Thyroid gland (tissue), 4 donors: ENCODE measurements around the gene PCSK7. TPM values are rescaled to one million over a fixed set of nuclear protein-coding genes. Genes with fewer than 3 reads are reported as not detected.

Experiments
- DNase-seq, 2 donors: peaks; one replicate each; pipeline ENCODE4 v3.0.0-alpha.2; 2019
- H3K27ac ChIP-seq, 3 donors: fragments of 200-600 bp; sonication (generic); 1 replicate in 2 of 3; 2 replicates in 1 of 3; pipeline ENCODE4 v1.5.1; 2016 to 2019; ENCODE audit warnings: mild to moderate bottlenecking in 1 of 3, moderate library complexity in 1 of 3
- H3K27me3 ChIP-seq: fragments of 200-600 bp; sonication (generic); one replicate; pipeline ENCODE4 v1.5.1; 2019
- H3K36me3 ChIP-seq, 2 donors: fragments of 200-600 bp; sonication (generic); one replicate each; pipeline ENCODE4 v1.5.1; 2016 to 2019
- H3K4me1 ChIP-seq, 2 donors: fragments of 200-600 bp; sonication (generic); one replicate each; pipeline ENCODE4 v1.5.1; 2017 to 2019
- H3K4me3 ChIP-seq, 3 donors: fragments of 200-600 bp; sonication (generic); replicated peaks in 1 of 3; 1 replicate in 2 of 3; 2 replicates in 1 of 3; pipeline ENCODE4 v1.5.1; 2016; ENCODE audit warnings: mild to moderate bottlenecking in 1 of 3
- H3K9me3 ChIP-seq: fragments of 200-600 bp; sonication (generic); one replicate; pipeline ENCODE4 v1.5.1; 2017
- POLR2A ChIP-seq, 2 donors: fragments of 450-650 bp; IDR thresholded peaks; one replicate each; pipeline ENCODE4 v1.6.1; 2017; ENCODE audit warnings: antibody characterized with exemption in 2 of 2, mild to moderate bottlenecking in 2 of 2, moderate library complexity in 1 of 2
- WGBS, 2 donors: methylation state at CpG; one replicate each; pipeline ENCODE4 v1.1.5; 2017; 5-methylcytosine and 5-hydroxymethylcytosine counted together
- intact Hi-C: fragments of 100-400 bp; cut with DNase I; formaldehyde crosslinking; loops from one replicate; pipeline ENCODE4 v1.15.1; 2023
- small RNA-seq: library from RNA; depleted of rRNA; stranded (forward); fragments of <200 nt; gene quantifications from one replicate; pipeline ENCODE3, GENCODE V24; 2016
- total RNA-seq, 4 donors: library from RNA; depleted of rRNA; stranded (reverse); fragments of >200 nt; gene quantifications; one replicate each; pipeline ENCODE4 v1.2.3, GENCODE V29; 2016
- TF ChIP-seq, protein P1 (sequence below), 6 experiments: fragments of 200-600 bp in 3 of 6; fragments of 450-650 bp in 3 of 6; sonication (generic) in 3 of 6; IDR thresholded peaks; one replicate each; pipeline ENCODE4 v1.5.1; 2016 to 2019; ENCODE audit warnings: antibody characterized with exemption in 6 of 6, mild to moderate bottlenecking in 2 of 6, inconsistent platforms in 1 of 6, moderate library complexity in 1 of 6

The PCSK7 gene
- total RNA-seq, 4 donors from 2014 or later = 36.1 to 61.1 (median 47.5) TPM

DNA sequence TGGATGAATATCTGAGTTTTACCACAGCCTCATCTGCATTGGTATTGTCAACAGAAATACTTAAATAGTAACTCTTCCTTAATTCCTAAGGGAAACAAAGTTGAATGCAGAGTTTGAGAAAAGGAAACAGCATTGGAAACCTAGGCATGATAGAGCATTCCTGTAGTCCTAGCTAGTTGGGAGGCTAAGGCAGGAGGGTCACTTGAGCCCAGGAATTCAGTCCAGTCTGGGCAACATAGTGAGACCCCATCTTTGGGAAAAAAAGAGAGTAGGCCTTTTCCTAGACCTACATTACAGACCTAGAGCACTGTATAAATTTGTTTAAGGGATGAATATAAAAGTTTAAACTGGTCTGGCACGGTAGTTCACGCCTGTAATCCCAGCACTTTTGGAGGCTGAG, 74.4 kb downstream of the PCSK7 start:
- H3K4me3 ChIP-seq = no peak overlapping the region
- intact Hi-C loops = no loop called here
- TF ChIP-seq, protein P1, sequence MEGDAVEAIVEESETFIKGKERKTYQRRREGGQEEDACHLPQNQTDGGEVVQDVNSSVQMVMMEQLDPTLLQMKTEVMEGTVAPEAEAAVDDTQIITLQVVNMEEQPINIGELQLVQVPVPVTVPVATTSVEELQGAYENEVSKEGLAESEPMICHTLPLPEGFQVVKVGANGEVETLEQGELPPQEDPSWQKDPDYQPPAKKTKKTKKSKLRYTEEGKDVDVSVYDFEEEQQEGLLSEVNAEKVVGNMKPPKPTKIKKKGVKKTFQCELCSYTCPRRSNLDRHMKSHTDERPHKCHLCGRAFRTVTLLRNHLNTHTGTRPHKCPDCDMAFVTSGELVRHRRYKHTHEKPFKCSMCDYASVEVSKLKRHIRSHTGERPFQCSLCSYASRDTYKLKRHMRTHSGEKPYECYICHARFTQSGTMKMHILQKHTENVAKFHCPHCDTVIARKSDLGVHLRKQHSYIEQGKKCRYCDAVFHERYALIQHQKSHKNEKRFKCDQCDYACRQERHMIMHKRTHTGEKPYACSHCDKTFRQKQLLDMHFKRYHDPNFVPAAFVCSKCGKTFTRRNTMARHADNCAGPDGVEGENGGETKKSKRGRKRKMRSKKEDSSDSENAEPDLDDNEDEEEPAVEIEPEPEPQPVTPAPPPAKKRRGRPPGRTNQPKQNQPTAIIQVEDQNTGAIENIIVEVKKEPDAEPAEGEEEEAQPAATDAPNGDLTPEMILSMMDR (IDR thresholded peaks at IDR 0.05) = no peak
- no peak for TF ChIP-seq POLR2A (IDR thresholded peaks at IDR 0.05)
- H3K27me3 ChIP-seq = no peaks in the 10 kb centered on the region
- H3K4me1 ChIP-seq = peaks cover 27 to 41% of the 10 kb centered on the region in 2 donors
- no peak for DNase-seq
- 94% methylated on average over 2 of the region's 2 CpGs for WGBS, 2 donors
- H3K36me3 ChIP-seq = peaks cover 10 to 13% of the 10 kb centered on the region in 2 donors
- no peaks in the 10 kb centered on the region for H3K9me3 ChIP-seq
- H3K27ac ChIP-seq = no peak overlapping the region

DNA sequence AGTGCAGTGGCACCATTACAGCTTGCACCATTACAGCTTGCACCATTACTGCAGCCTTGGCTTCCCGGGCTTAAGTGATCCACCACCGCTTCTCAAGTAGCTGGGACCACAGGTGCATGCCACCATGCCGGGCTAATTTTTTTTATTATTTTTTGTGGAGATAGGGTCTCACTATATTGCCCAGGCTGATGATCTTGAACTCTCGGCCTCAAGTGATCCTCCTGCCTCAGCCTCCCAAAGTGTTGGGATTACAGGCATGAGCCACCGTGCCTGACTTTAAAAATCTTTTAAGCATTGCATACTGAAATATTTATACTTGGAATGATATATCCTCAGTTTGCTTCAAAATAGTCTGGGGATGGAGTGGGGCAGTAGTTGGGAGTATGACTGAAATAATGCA, 77.4 kb downstream of the PCSK7 start:
- Histone ChIP-seq H3K4me3 (no peak overlapping the region), H3K27me3 (no peaks in the 10 kb centered on the region), H3K27ac (peak overlapping the region in 1 of 3 donors; percentile 15), H3K4me1 (peaks cover 26 to 39% of the 10 kb centered on the region in 2 donors), H3K36me3 (no peaks in the 10 kb centered on the region), H3K9me3 (no peaks in the 10 kb centered on the region)
- WGBS, 2 donors = 84 to 92% methylated on average over 5 of the region's 5 CpGs
- TF ChIP-seq, protein P1 (IDR thresholded peaks at IDR 0.05) = no peak
- no peak for TF ChIP-seq POLR2A (IDR thresholded peaks at IDR 0.05)
- intact Hi-C loops = loop anchor here (5.0 kb wide), 1 partner anchor 33 kb away; no protein-coding TSS in a partner anchor
- DNase-seq = no peak

Small RNA genes within 50 kb of the gene (small RNA-seq; reads per million reads assigned to genes)
- not detected for gene RF00564

Other genes with a start within 250 kb of the PCSK7 start
- gene SIK3, start 133.6 kb downstream of the PCSK7 start, total RNA-seq = 10 to 100 TPM; 46.0 to 86.3 (median 71.9) TPM
- gene PAFAH1B2, start 87.8 kb downstream of the PCSK7 start, total RNA-seq = 100 to 1,000 TPM; 107 to 128 (median 118) TPM
- 10 to 100 TPM; 31.8 to 54.5 (median 42.3) TPM for gene SIDT2, start 53.3 kb downstream of the PCSK7 start, total RNA-seq
- 100 to 1,000 TPM; 155 to 407 (median 229) TPM for gene TAGLN, start 32.7 kb downstream of the PCSK7 start, total RNA-seq
- 10 to 100 TPM; 17.4 to 22.8 (median 20.0) TPM for gene RNF214, start 598 bp upstream of the PCSK7 start, total RNA-seq
- 10 to 100 TPM in 1 of 4 donors, 1 to 10 TPM in 3; 7.4 to 12.9 (median 8.8) TPM for gene BACE1-AS, start 59.3 kb upstream of the PCSK7 start, total RNA-seq
- 10 to 100 TPM; 17.6 to 28.4 (median 21.4) TPM for gene BACE1, start 84.2 kb upstream of the PCSK7 start, total RNA-seq
- gene CEP164, start 95.8 kb upstream of the PCSK7 start, total RNA-seq = 10 to 100 TPM; 23.1 to 56.5 (median 29.0) TPM